DMS153 treated with DMSO at 0.1 percent for 48 hours (cell line): ENCODE results near the gene CLCN1.
A peak's percentile ranks its signal among the peaks of the same experiment; 100 is the strongest.

Experiments used
- DNase-seq: peaks from one replicate; lab custom pipeline; 2025; ENCODE audit not compliant: unreplicated experiment; lab: John Stamatoyannopoulos, UW

Gene CLCN1

GRCh38 chr7:143362131-143363015 is 46.5 kb downstream of the CLCN1 start, which contains the start of gene FAM131B:
TSS of gene FAM131B (minus strand) at chr7:143362713. CDS start at chr7:143362603, 110 bp downstream.
- DNase-seq, result no peak

GRCh38 chr7:143363016-143363937 is 47.4 kb downstream of the CLCN1 start:
- no peak for DNase-seq

GRCh38 chr7:143367972-143368371 is 52.1 kb downstream of the CLCN1 start:
- no peak for DNase-seq

- DNase-seq, result no peak
Observed at GRCh38 chr7:143368387-143368786, 52.5 kb downstream of the CLCN1 start.

- DNase-seq, result no peak
Observed at GRCh38 chr7:143369678-143370651, 54.1 kb downstream of the CLCN1 start.

- DNase-seq, result no peak
Observed at GRCh38 chr7:143372070-143372469, 56.2 kb downstream of the CLCN1 start.

GRCh38 chr7:143373255-143373794 is 57.4 kb downstream of the CLCN1 start:
- no peak for DNase-seq

GRCh38 chr7:143374561-143374960 is 58.6 kb downstream of the CLCN1 start:
- no peak for DNase-seq

GRCh38 chr7:143375298-143376034 is 59.6 kb downstream of the CLCN1 start:
- DNase-seq, result no peak

- no peak for DNase-seq
Observed at GRCh38 chr7:143376396-143376795, 60.5 kb downstream of the CLCN1 start.

- DNase-seq, result no peak
Observed at GRCh38 chr7:143379611-143380259, 63.8 kb downstream of the CLCN1 start.

- peak; percentile 18 for DNase-seq
Observed at GRCh38 chr7:143380260-143380645, 64.3 kb downstream of the CLCN1 start.

- no peak for DNase-seq
Observed at GRCh38 chr7:143380646-143381426, 64.9 kb downstream of the CLCN1 start, which contains the start of gene ZYX. TSS of gene ZYX (plus strand) at chr7:143381345. CDS start at chr7:143381572, 227 bp downstream.

GRCh38 chr7:143381427-143382125 is 65.7 kb downstream of the CLCN1 start:
- no peak for DNase-seq

GRCh38 chr7:143382126-143382790 is 66.3 kb downstream of the CLCN1 start:
- no peak for DNase-seq

GRCh38 chr7:143382791-143383641 is 67.1 kb downstream of the CLCN1 start:
- DNase-seq, result no peak
